Tibial artery (tissue), 4 donors: ENCODE measurements around the gene TTLL11.

Experiments
- DNase-seq, 2 donors: peaks; one replicate each; pipeline ENCODE4 v3.0.0-alpha.2; 2019
- H3K27ac ChIP-seq, 2 donors: fragments of 200-600 bp; sonication (generic) in 1 of 2; 1 replicate in 1 of 2; 2 replicates in 1 of 2; pipeline ENCODE4 v1.5.1; 2018 to 2019; ENCODE audit warnings: mild to moderate bottlenecking in 1 of 2
- H3K27me3 ChIP-seq, 2 donors: fragments of 200-600 bp; sonication (generic) in 1 of 2; one replicate each; pipeline versions ENCODE4 v1.5.1 to v1.6.0; 2016 to 2019
- H3K36me3 ChIP-seq, 3 donors: fragments of 200-600 bp; sonication (generic) in 2 of 3; one replicate each; pipeline ENCODE4 v1.5.1; 2016 to 2019; ENCODE audit warnings: mild to moderate bottlenecking in 2 of 3
- H3K4me1 ChIP-seq, 4 donors: fragments of 200-600 bp; sonication (generic) in 2 of 4; 1 replicate in 3 of 4; 2 replicates in 1 of 4; pipeline ENCODE4 v1.5.1; 2016 to 2019
- H3K4me3 ChIP-seq, 2 donors: fragments of 200-600 bp; sonication (generic) in 1 of 2; 1 replicate in 1 of 2; 2 replicates in 1 of 2; pipeline ENCODE4 v1.5.1; 2018 to 2019; ENCODE audit warnings: mild to moderate bottlenecking in 2 of 2
- H3K9me3 ChIP-seq, 3 donors: fragments of 200-600 bp; sonication (generic) in 1 of 3; one replicate each; pipeline ENCODE4 v1.5.1; 2016 to 2019
- CTCF ChIP-seq, 2 experiments: fragments of 200-600 bp in 1 of 2; fragments of 450-650 bp in 1 of 2; IDR thresholded peaks; one replicate each; pipeline ENCODE4 v1.5.1; 2017 to 2019; ENCODE audit warnings: antibody characterized with exemption in 2 of 2, mild to moderate bottlenecking in 1 of 2, moderate library complexity in 1 of 2
- intact Hi-C: fragments of 100-400 bp; cut with DNase I; formaldehyde crosslinking; loops from one replicate; pipeline ENCODE4 v1.15.0; 2023; ENCODE audit warnings: low total_unique reads

The TTLL11 gene

GRCh38 chr9:122134822-122135528 lies 41.9 kb upstream of the TTLL11 start:
- no peak overlapping the region for H3K27ac ChIP-seq
- no peak for DNase-seq
- intact Hi-C loops = no loop called here
- no peaks in the 10 kb centered on the region for H3K36me3 ChIP-seq
- no peak overlapping the region for H3K4me3 ChIP-seq
- no peak for TF ChIP-seq CTCF (IDR thresholded peaks at IDR 0.05)
- no peaks in the 10 kb centered on the region for H3K9me3 ChIP-seq
- H3K27me3 ChIP-seq = peaks cover 0 to 4% of the 10 kb centered on the region in 2 donors
- peaks cover 0 to 5% (median 0%) of the 10 kb centered on the region in 4 donors for H3K4me1 ChIP-seq

- intact Hi-C loops = no loop called here
- DNase-seq = no peak
- H3K4me1 ChIP-seq = peaks cover 0 to 5% (median 0%) of the 10 kb centered on the region in 4 donors
- no peaks in the 10 kb centered on the region for H3K36me3 ChIP-seq
- no peak for TF ChIP-seq CTCF (IDR thresholded peaks at IDR 0.05)
- H3K4me3 ChIP-seq = no peak overlapping the region
- H3K9me3 ChIP-seq = no peaks in the 10 kb centered on the region
- H3K27me3 ChIP-seq = peaks cover 0 to 4% of the 10 kb centered on the region in 2 donors
- no peak overlapping the region for H3K27ac ChIP-seq
Observed at GRCh38 chr9:122133984-122134535, 41.0 kb upstream of the TTLL11 start.

- Histone ChIP-seq H3K27me3 (peaks cover 0 to 5% of the 10 kb centered on the region in 2 donors), H3K4me1 (peaks cover 0 to 5% (median 0%) of the 10 kb centered on the region in 4 donors), H3K36me3 (no peaks in the 10 kb centered on the region), H3K27ac (no peak overlapping the region), H3K4me3 (no peak overlapping the region), H3K9me3 (no peaks in the 10 kb centered on the region)
- DNase-seq = no peak
- no peak for TF ChIP-seq CTCF (IDR thresholded peaks at IDR 0.05)
- intact Hi-C loops = no loop called here
Observed at GRCh38 chr9:122133263-122133983, 40.3 kb upstream of the TTLL11 start.

- peaks cover 0 to 14% of the 10 kb centered on the region in 2 donors for H3K27me3 ChIP-seq
- no peak overlapping the region for H3K4me3 ChIP-seq
- no peaks in the 10 kb centered on the region for H3K36me3 ChIP-seq
- peaks cover 0 to 5% (median 0%) of the 10 kb centered on the region in 4 donors for H3K4me1 ChIP-seq
- TF ChIP-seq CTCF (IDR thresholded peaks at IDR 0.05) = no peak
- no peak for DNase-seq
- intact Hi-C loops = no loop called here
- H3K9me3 ChIP-seq = no peaks in the 10 kb centered on the region
- no peak overlapping the region for H3K27ac ChIP-seq
Observed at GRCh38 chr9:122132539-122132938, 39.4 kb upstream of the TTLL11 start.

- Histone ChIP-seq H3K27ac (no peak overlapping the region), H3K9me3 (no peaks in the 10 kb centered on the region), H3K4me1 (peaks cover 0 to 13% (median 7%) of the 10 kb centered on the region in 4 donors), H3K27me3 (peaks cover 0 to 25% of the 10 kb centered on the region in 2 donors), H3K4me3 (no peak overlapping the region), H3K36me3 (no peaks in the 10 kb centered on the region)
- intact Hi-C loops = no loop called here
- no peak for DNase-seq
- TF ChIP-seq CTCF (IDR thresholded peaks at IDR 0.05) = no peak
Observed at GRCh38 chr9:122131401-122132001, 38.4 kb upstream of the TTLL11 start.
